ENCODE data around the gene MATN3. TPM values are rescaled to one million over a fixed set of nuclear protein-coding genes. Genes with fewer than 3 reads are reported as not detected.

The MATN3 gene
- total and polyA plus RNA-seq, 9 of the 15 experiments (the other 6 are each of a cell fraction or from before 2014, with no cell fraction given), result not detected

- TF ChIP-seq ZBTB11 (CRISPR knock-in tag; IDR thresholded peaks at IDR 0.05) (peak in 1 of 3 experiments; percentile 45; a peak in 1 of 6 replicates), RFX5 (IDR thresholded peaks at IDR 0.05; ENCODE audit: low read depth, low read length) (no peak), RBFOX2 (IDR thresholded peaks at IDR 0.05; ENCODE audit: low read depth, low read length) (peak; percentile 65), MED1 (CRISPR knock-in tag; IDR thresholded peaks at IDR 0.05; ENCODE audit: borderline replicate concordance) (no peak), DNMT1 (IDR thresholded peaks at IDR 0.05) (no peak), JUN (IDR thresholded peaks at IDR 0.05; ENCODE audit: borderline replicate concordance, low read depth, low read length) (no peak), JUN (CRISPR knock-in tag; IDR thresholded peaks at IDR 0.05; ENCODE audit: borderline replicate concordance) (no peak), FUS (optimal IDR thresholded peaks at IDR 0.05; ENCODE audit: low read depth, low read length) (no peak), NCOR1 (IDR thresholded peaks at IDR 0.05) (no peak), MBD2 (IDR thresholded peaks at IDR 0.05; ENCODE audit: borderline replicate concordance, low read depth) (no peak), E2F4 (CRISPR knock-in tag; IDR thresholded peaks at IDR 0.05; ENCODE audit: low read depth) (no peak), SRF (CRISPR knock-in tag; IDR thresholded peaks at IDR 0.05) (no peak), TEAD4 (IDR thresholded peaks at IDR 0.05; ENCODE audit: low read length) (no peak), TEAD4 (CRISPR knock-in tag; IDR thresholded peaks at IDR 0.05; ENCODE audit: borderline replicate concordance) (no peak), PCBP2 (IDR thresholded peaks at IDR 0.05; ENCODE audit: low read depth, low read length, poor library complexity, severe bottlenecking) (no peak), ARHGAP35 (IDR thresholded peaks at IDR 0.05; ENCODE audit: partially characterized antibody) (no peak), TOE1 (IDR thresholded peaks at IDR 0.05; ENCODE audit: borderline replicate concordance) (no peak), TOE1 (CRISPR knock-in tag; IDR thresholded peaks at IDR 0.05; ENCODE audit: borderline replicate concordance, low read depth) (no peak), MLLT1 (IDR thresholded peaks at IDR 0.05) (peak in 1 of 2 experiments; percentile 96; a peak in 2 of 4 replicates), COPS2 (conservative IDR thresholded peaks at IDR 0.05) (no peak)
Observed at GRCh38 chr2:19989667-19990415, 22.6 kb downstream of the MATN3 start, which contains the start of gene WDR35 (continued).

Data from K562 (cell line).